ENCODE results near the gene CCDC120.
A peak's percentile ranks its signal among the peaks of the same experiment; 100 is the strongest.

The CCDC120 gene

GRCh38 chrX:49041744-49042580 is 16.8 kb upstream of the CCDC120 start:
- peaks cover 8% of the 10 kb centered on the region for H3K79me2 ChIP-seq (ENCODE audit: control insufficient read depth, insufficient read depth, low read length, poor library complexity)
- no peaks in the 10 kb centered on the region for H3K9me3 ChIP-seq (ENCODE audit: insufficient read depth, low read depth, low read length)
- peak overlapping the region; percentile 31 for H2BK12ac ChIP-seq (ENCODE audit: low read length)
- peak overlapping the region; percentile 93 for H3K18ac ChIP-seq (ENCODE audit: low read length)
- peak overlapping the region; percentile 62 for H3K14ac ChIP-seq (ENCODE audit: low read length)
- peak overlapping the region; percentile 98 for H3K4ac ChIP-seq (ENCODE audit: low read depth, low read length)
- peaks cover 7 to 14% of the 10 kb centered on the region in 2 experiments for H3K4me1 ChIP-seq (ENCODE audit: control insufficient read depth in 1 of 2, insufficient read depth in 2 of 2, low read length in 2 of 2)
- H3K79me1 ChIP-seq (ENCODE audit: low read length), result peaks cover 20% of the 10 kb centered on the region
- H4K91ac ChIP-seq (ENCODE audit: low read depth, low read length), result no peak overlapping the region
- peak; percentile 25 to 39 for DNase-seq
- no peak overlapping the region for H3K23ac ChIP-seq (ENCODE audit: low read length)
- H3K27me3 ChIP-seq (ENCODE audit: insufficient read depth, low read length), result no peaks in the 10 kb centered on the region
- H2BK120ac ChIP-seq (ENCODE audit: insufficient read depth, low read length, poor library complexity), result no peak overlapping the region
- H3K4me2 ChIP-seq (ENCODE audit: low read length), result peak overlapping the region; percentile 56
- H2AFZ ChIP-seq (ENCODE audit: insufficient read depth, low read length, poor library complexity), result no peak overlapping the region
- H3K4me3 ChIP-seq (ENCODE audit: low read depth, low read length), result peak overlapping the region; percentile 94
- no peak overlapping the region for H4K8ac ChIP-seq (ENCODE audit: low read depth, low read length)
- peak overlapping the region; percentile 94 for H3K27ac ChIP-seq (ENCODE audit: low read depth, low read length)
- H2BK5ac ChIP-seq (ENCODE audit: low read depth, low read length, poor library complexity), result peak overlapping the region; percentile 88
- no CpG with 5 or more reads among the region's 10 CpGs for WGBS (ENCODE audit: extremely low coverage, insufficient coverage, insufficient read length)
- H3K36me3 ChIP-seq (ENCODE audit: control insufficient read depth in 1 of 2, insufficient read depth in 2 of 2, low read length in 2 of 2), result peaks cover 20 to 23% of the 10 kb centered on the region in 2 experiments
- H2AK5ac ChIP-seq (ENCODE audit: low read length), result peak overlapping the region; percentile 66
- peak overlapping the region; percentile 36 for H4K12ac ChIP-seq (ENCODE audit: low read depth, low read length)
- peak overlapping the region; percentile 94 for H3K9ac ChIP-seq (ENCODE audit: low read length)

GRCh38 chrX:49042581-49043219 is 16.1 kb upstream of the CCDC120 start:
- no peak for DNase-seq
- Histone ChIP-seq H3K9ac (ENCODE audit: low read length) (peak overlapping the region; percentile 94), H4K8ac (ENCODE audit: low read depth, low read length) (peak overlapping the region; percentile 80), H3K79me1 (ENCODE audit: low read length) (peaks cover 20% of the 10 kb centered on the region), H3K4me3 (ENCODE audit: low read depth, low read length) (peak overlapping the region; percentile 94), H4K91ac (ENCODE audit: low read depth, low read length) (peak overlapping the region; percentile 99), H3K4me1 (ENCODE audit: control insufficient read depth in 1 of 2, insufficient read depth in 2 of 2, low read length in 2 of 2) (peaks cover 7 to 14% of the 10 kb centered on the region in 2 experiments), H3K27ac (ENCODE audit: low read depth, low read length) (peak overlapping the region; percentile 94), H2BK120ac (ENCODE audit: insufficient read depth, low read length, poor library complexity) (peak overlapping the region; percentile 93), H3K27me3 (ENCODE audit: insufficient read depth, low read length) (no peaks in the 10 kb centered on the region), H3K36me3 (ENCODE audit: control insufficient read depth in 1 of 2, insufficient read depth in 2 of 2, low read length in 2 of 2) (peaks cover 14 to 17% of the 10 kb centered on the region in 2 experiments), H3K4ac (ENCODE audit: low read depth, low read length) (peak overlapping the region; percentile 98), H3K23ac (ENCODE audit: low read length) (no peak overlapping the region), H3K18ac (ENCODE audit: low read length) (peak overlapping the region; percentile 93), H3K9me3 (ENCODE audit: insufficient read depth, low read depth, low read length) (no peaks in the 10 kb centered on the region), H3K79me2 (ENCODE audit: control insufficient read depth, insufficient read depth, low read length, poor library complexity) (peaks cover 8% of the 10 kb centered on the region), H3K4me2 (ENCODE audit: low read length) (peak overlapping the region; percentile 56), H4K12ac (ENCODE audit: low read depth, low read length) (peak overlapping the region; percentile 85), H3K14ac (ENCODE audit: low read length) (peak overlapping the region; percentile 89), H2BK5ac (ENCODE audit: low read depth, low read length, poor library complexity) (peak overlapping the region; percentile 88), H2AK5ac (ENCODE audit: low read length) (peak overlapping the region; percentile 66), H2BK12ac (ENCODE audit: low read length) (peak overlapping the region; percentile 4), H2AFZ (ENCODE audit: insufficient read depth, low read length, poor library complexity) (peak overlapping the region; percentile 17)
- no CpG with 5 or more reads among the region's 29 CpGs for WGBS (ENCODE audit: extremely low coverage, insufficient coverage, insufficient read length)

GRCh38 chrX:49043220-49043986 is 15.4 kb upstream of the CCDC120 start, which contains the start of gene TFE3:
TSS of gene TFE3 (minus strand) at chrX:49043357. CDS start at chrX:49043226, 131 bp downstream.
- peaks cover 8% of the 10 kb centered on the region for H3K79me2 ChIP-seq (ENCODE audit: control insufficient read depth, insufficient read depth, low read length, poor library complexity)
- peak within 1 kb of the TSS; percentile 64 for H3K4me2 ChIP-seq (ENCODE audit: low read length)
- H2BK12ac ChIP-seq (ENCODE audit: low read length), result peak within 1 kb of the TSS; percentile 31
- peaks cover 7 to 13% of the 10 kb centered on the region in 2 experiments for H3K4me1 ChIP-seq (ENCODE audit: control insufficient read depth in 1 of 2, insufficient read depth in 2 of 2, low read length in 2 of 2)
- H4K91ac ChIP-seq (ENCODE audit: low read depth, low read length), result peak within 1 kb of the TSS; percentile 99
- peaks cover 7 to 10% of the 10 kb centered on the region in 2 experiments for H3K36me3 ChIP-seq (ENCODE audit: control insufficient read depth in 1 of 2, insufficient read depth in 2 of 2, low read length in 2 of 2)
- peak within 1 kb of the TSS; percentile 88 for H2BK5ac ChIP-seq (ENCODE audit: low read depth, low read length, poor library complexity)
- peak within 1 kb of the TSS; percentile 98 for H3K4ac ChIP-seq (ENCODE audit: low read depth, low read length)
- H3K14ac ChIP-seq (ENCODE audit: low read length), result peak within 1 kb of the TSS; percentile 89
- no CpG with 5 or more reads among the region's 67 CpGs for WGBS (ENCODE audit: extremely low coverage, insufficient coverage, insufficient read length)
- peaks cover 17% of the 10 kb centered on the region for H3K79me1 ChIP-seq (ENCODE audit: low read length)
- H2AFZ ChIP-seq (ENCODE audit: insufficient read depth, low read length, poor library complexity), result peak within 1 kb of the TSS; percentile 49
- H2BK120ac ChIP-seq (ENCODE audit: insufficient read depth, low read length, poor library complexity), result peak within 1 kb of the TSS; percentile 93
- no peaks in the 10 kb centered on the region for H3K9me3 ChIP-seq (ENCODE audit: insufficient read depth, low read depth, low read length)
- H4K8ac ChIP-seq (ENCODE audit: low read depth, low read length), result peak within 1 kb of the TSS; percentile 80
- H4K12ac ChIP-seq (ENCODE audit: low read depth, low read length), result peak within 1 kb of the TSS; percentile 85
- peak within 1 kb of the TSS; percentile 93 for H3K18ac ChIP-seq (ENCODE audit: low read length)
- H3K27me3 ChIP-seq (ENCODE audit: insufficient read depth, low read length), result no peaks in the 10 kb centered on the region
- peak within 1 kb of the TSS; percentile 94 for H3K9ac ChIP-seq (ENCODE audit: low read length)
- peak within 1 kb of the TSS; percentile 94 for H3K4me3 ChIP-seq (ENCODE audit: low read depth, low read length)
- DNase-seq, result peak; percentile 98
- H3K23ac ChIP-seq (ENCODE audit: low read length), result no peak within 1 kb of the TSS
- H3K27ac ChIP-seq (ENCODE audit: low read depth, low read length), result peak within 1 kb of the TSS; percentile 94
- H2AK5ac ChIP-seq (ENCODE audit: low read length), result peak within 1 kb of the TSS; percentile 66

GRCh38 chrX:49043987-49044281 is 14.9 kb upstream of the CCDC120 start:
- H3K14ac ChIP-seq (ENCODE audit: low read length), result no peak overlapping the region
- peaks cover 7 to 12% of the 10 kb centered on the region in 2 experiments for H3K4me1 ChIP-seq (ENCODE audit: control insufficient read depth in 1 of 2, insufficient read depth in 2 of 2, low read length in 2 of 2)
- H3K23ac ChIP-seq (ENCODE audit: low read length), result no peak overlapping the region
- no peak overlapping the region for H3K18ac ChIP-seq (ENCODE audit: low read length)
- no peak overlapping the region for H3K4me3 ChIP-seq (ENCODE audit: low read depth, low read length)
- H3K4ac ChIP-seq (ENCODE audit: low read depth, low read length), result no peak overlapping the region
- peaks cover 17% of the 10 kb centered on the region for H3K79me1 ChIP-seq (ENCODE audit: low read length)
- peak overlapping the region; percentile 58 for H4K91ac ChIP-seq (ENCODE audit: low read depth, low read length)
- H3K9ac ChIP-seq (ENCODE audit: low read length), result no peak overlapping the region
- H3K79me2 ChIP-seq (ENCODE audit: control insufficient read depth, insufficient read depth, low read length, poor library complexity), result peaks cover 8% of the 10 kb centered on the region
- H2BK5ac ChIP-seq (ENCODE audit: low read depth, low read length, poor library complexity), result no peak overlapping the region
- no peak for DNase-seq
- peak overlapping the region; percentile 8 for H2BK12ac ChIP-seq (ENCODE audit: low read length)
- H4K12ac ChIP-seq (ENCODE audit: low read depth, low read length), result peak overlapping the region; percentile 65
- peak overlapping the region; percentile 64 for H3K4me2 ChIP-seq (ENCODE audit: low read length)
- no peak overlapping the region for H3K27ac ChIP-seq (ENCODE audit: low read depth, low read length)
- no peak overlapping the region for H2AK5ac ChIP-seq (ENCODE audit: low read length)
- H4K8ac ChIP-seq (ENCODE audit: low read depth, low read length), result peak overlapping the region; percentile 78
- no peaks in the 10 kb centered on the region for H3K9me3 ChIP-seq (ENCODE audit: insufficient read depth, low read depth, low read length)
- H3K36me3 ChIP-seq (ENCODE audit: control insufficient read depth in 1 of 2, insufficient read depth in 2 of 2, low read length in 2 of 2), result peaks cover 5% of the 10 kb centered on the region in 2 experiments
- H3K27me3 ChIP-seq (ENCODE audit: insufficient read depth, low read length), result no peaks in the 10 kb centered on the region
- no CpG with 5 or more reads among the region's 13 CpGs for WGBS (ENCODE audit: extremely low coverage, insufficient coverage, insufficient read length)
- peak overlapping the region; percentile 49 for H2AFZ ChIP-seq (ENCODE audit: insufficient read depth, low read length, poor library complexity)
- H2BK120ac ChIP-seq (ENCODE audit: insufficient read depth, low read length, poor library complexity), result no peak overlapping the region

Measured in trophoblast cell (in vitro differentiated cells and primary cell).